Stimulated activated naive CD8-positive, alpha-beta T cell treated with anti-CD3 and anti-CD28 coated beads, Interleukin-15, Interleukin-2, amounts not matched to agents 100 ng/mL and 50 ng/mL, for 24 hours (primary cell): ENCODE results near the gene DBN1.

Source experiments
- H3K27ac Mint-ChIP-seq: one replicate; pipeline ENCODE4 v1.8.0; 2021; ENCODE audit warnings: mild to moderate bottlenecking, mixed read lengths
- H3K27me3 Mint-ChIP-seq: one replicate; pipeline ENCODE4 v1.8.0; 2021; ENCODE audit warnings: mixed read lengths
- H3K36me3 Mint-ChIP-seq: one replicate; pipeline ENCODE4 v1.8.0; 2021; ENCODE audit warnings: low read depth, mixed read lengths
- H3K4me1 Mint-ChIP-seq: one replicate; pipeline ENCODE4 v1.8.0; 2021; ENCODE audit warnings: low read depth, mixed read lengths
- H3K4me3 Mint-ChIP-seq: one replicate; pipeline ENCODE4 v1.8.0; 2021; ENCODE audit warnings: mild to moderate bottlenecking, mixed read lengths
- H3K9me3 Mint-ChIP-seq: one replicate; pipeline ENCODE4 v1.8.0; 2021; ENCODE audit warnings: mixed read lengths

DBN1 gene

GRCh38 chr5:177440211-177440989 is 33.0 kb downstream of the DBN1 start:
- H3K36me3 Mint-ChIP-seq = peaks cover 48% of the 10 kb centered on the region
- no peaks in the 10 kb centered on the region for H3K27me3 Mint-ChIP-seq
- H3K4me1 Mint-ChIP-seq = peaks cover 60% of the 10 kb centered on the region
- H3K4me3 Mint-ChIP-seq = peak overlapping the region; percentile 20
- no peaks in the 10 kb centered on the region for H3K9me3 Mint-ChIP-seq
- peak overlapping the region; percentile 82 for H3K27ac Mint-ChIP-seq

GRCh38 chr5:177439518-177440053 is 33.8 kb downstream of the DBN1 start:
- Mint-ChIP-seq H3K36me3 (peaks cover 56% of the 10 kb centered on the region), H3K4me3 (peak overlapping the region; percentile 20), H3K4me1 (peaks cover 59% of the 10 kb centered on the region), H3K27me3 (no peaks in the 10 kb centered on the region), H3K27ac (peak overlapping the region; percentile 82), H3K9me3 (no peaks in the 10 kb centered on the region)

GRCh38 chr5:177438468-177438867 is 35.0 kb downstream of the DBN1 start:
- H3K27me3 Mint-ChIP-seq = no peaks in the 10 kb centered on the region
- peaks cover 61% of the 10 kb centered on the region for H3K4me1 Mint-ChIP-seq
- no peaks in the 10 kb centered on the region for H3K9me3 Mint-ChIP-seq
- no peak overlapping the region for H3K4me3 Mint-ChIP-seq
- H3K27ac Mint-ChIP-seq = no peak overlapping the region
- peaks cover 67% of the 10 kb centered on the region for H3K36me3 Mint-ChIP-seq

GRCh38 chr5:177437623-177438022 is 35.8 kb downstream of the DBN1 start:
- Mint-ChIP-seq H3K9me3 (no peaks in the 10 kb centered on the region), H3K4me1 (peaks cover 70% of the 10 kb centered on the region), H3K36me3 (peaks cover 70% of the 10 kb centered on the region), H3K4me3 (no peak overlapping the region), H3K27ac (peak overlapping the region; percentile 36), H3K27me3 (no peaks in the 10 kb centered on the region)

- Mint-ChIP-seq H3K27me3 (no peaks in the 10 kb centered on the region), H3K4me1 (peaks cover 82% of the 10 kb centered on the region), H3K36me3 (peaks cover 71% of the 10 kb centered on the region), H3K27ac (no peak overlapping the region), H3K4me3 (no peak overlapping the region), H3K9me3 (no peaks in the 10 kb centered on the region)
Measured at GRCh38 chr5:177435847-177436536, 37.4 kb downstream of the DBN1 start.

- Mint-ChIP-seq H3K27ac (no peak overlapping the region), H3K9me3 (no peaks in the 10 kb centered on the region), H3K36me3 (peaks cover 79% of the 10 kb centered on the region), H3K4me1 (peaks cover 85% of the 10 kb centered on the region), H3K4me3 (no peak overlapping the region), H3K27me3 (no peaks in the 10 kb centered on the region)
Measured at GRCh38 chr5:177434942-177435738, 38.3 kb downstream of the DBN1 start.

GRCh38 chr5:177434437-177434836 is 39.0 kb downstream of the DBN1 start:
- no peaks in the 10 kb centered on the region for H3K9me3 Mint-ChIP-seq
- H3K36me3 Mint-ChIP-seq = peaks cover 80% of the 10 kb centered on the region
- H3K27me3 Mint-ChIP-seq = no peaks in the 10 kb centered on the region
- peaks cover 85% of the 10 kb centered on the region for H3K4me1 Mint-ChIP-seq
- peak overlapping the region; percentile 84 for H3K27ac Mint-ChIP-seq
- H3K4me3 Mint-ChIP-seq = peak overlapping the region; percentile 57

- Mint-ChIP-seq H3K27me3 (no peaks in the 10 kb centered on the region), H3K27ac (peak overlapping the region; percentile 85), H3K9me3 (no peaks in the 10 kb centered on the region), H3K4me1 (peaks cover 87% of the 10 kb centered on the region), H3K4me3 (peak overlapping the region; percentile 35), H3K36me3 (peaks cover 81% of the 10 kb centered on the region)
Measured at GRCh38 chr5:177433658-177434217, 39.7 kb downstream of the DBN1 start.

GRCh38 chr5:177432839-177433657 is 40.4 kb downstream of the DBN1 start:
- Mint-ChIP-seq H3K4me3 (peak overlapping the region; percentile 48), H3K27me3 (no peaks in the 10 kb centered on the region)

GRCh38 chr5:177432143-177432838 is 41.1 kb downstream of the DBN1 start:
- H3K9me3 Mint-ChIP-seq = no peaks in the 10 kb centered on the region
- peak overlapping the region; percentile 95 for H3K4me3 Mint-ChIP-seq
- H3K36me3 Mint-ChIP-seq = peaks cover 76% of the 10 kb centered on the region
- H3K4me1 Mint-ChIP-seq = peaks cover 93% of the 10 kb centered on the region
- no peaks in the 10 kb centered on the region for H3K27me3 Mint-ChIP-seq
- H3K27ac Mint-ChIP-seq = peak overlapping the region; percentile 97

More at GRCh38 chr5:177432839-177433657, 40.4 kb downstream of the DBN1 start:
- no peaks in the 10 kb centered on the region for H3K9me3 Mint-ChIP-seq
- H3K27ac Mint-ChIP-seq = peak overlapping the region; percentile 85
- H3K36me3 Mint-ChIP-seq = peaks cover 79% of the 10 kb centered on the region
- peaks cover 94% of the 10 kb centered on the region for H3K4me1 Mint-ChIP-seq

GRCh38 chr5:177431317-177432142 is 41.9 kb downstream of the DBN1 start:
- H3K36me3 Mint-ChIP-seq = peaks cover 69% of the 10 kb centered on the region
- no peaks in the 10 kb centered on the region for H3K27me3 Mint-ChIP-seq
- H3K9me3 Mint-ChIP-seq = no peaks in the 10 kb centered on the region
- H3K4me3 Mint-ChIP-seq = peak overlapping the region; percentile 95
- H3K27ac Mint-ChIP-seq = peak overlapping the region; percentile 97
- peaks cover 85% of the 10 kb centered on the region for H3K4me1 Mint-ChIP-seq

- Mint-ChIP-seq H3K27ac (peak overlapping the region; percentile 97), H3K4me3 (peak overlapping the region; percentile 95), H3K27me3 (no peaks in the 10 kb centered on the region), H3K4me1 (peaks cover 86% of the 10 kb centered on the region), H3K9me3 (no peaks in the 10 kb centered on the region), H3K36me3 (peaks cover 66% of the 10 kb centered on the region)
Measured at GRCh38 chr5:177430972-177431316, 42.5 kb downstream of the DBN1 start.
